ENCODE data around the gene GARIN3.

GRCh38 chr5:157212307-157212706 lies 46.2 kb upstream of the GARIN3 start:
- TF ChIP-seq CTCF (conservative IDR thresholded peaks at IDR 0.05) (no peak), EZH2 (IDR thresholded peaks at IDR 0.05; ENCODE audit: low read depth) (no peak)

Measured in PC-9 (cell line).